ENCODE results near the gene WDFY4. TPM values are rescaled to one million over a fixed set of nuclear protein-coding genes. Genes with fewer than 3 reads are reported as not detected.

The WDFY4 gene
- polyA plus RNA-seq, 1 of the 3 experiments (the other 2 are of a cell fraction) = not detected

GRCh38 chr10:48638739-48639527 lies 45.7 kb upstream of the WDFY4 start:
- H4K20me1 ChIP-seq (ENCODE audit: insufficient read depth) = no peaks in the 10 kb centered on the region
- H3K9me3 ChIP-seq = peaks cover 18% of the 10 kb centered on the region
- H3K4me1 ChIP-seq (ENCODE audit: control insufficient read depth in 1 of 2, insufficient read depth in 2 of 2, low read depth in 1 of 2, low read length in 1 of 2) = peaks cover 0 to 7% of the 10 kb centered on the region in 2 experiments; a peak in 1 of 4 replicates
- ChIA-PET CTCF (interaction anchor here (0.7 to 5.3 kb wide), 5 partner anchors 10 to 881 kb away, joined by 3 to 35 read pairs (median 3); no protein-coding TSS in a partner anchor), POLR2A (no interaction called here)
- H3K9me2 ChIP-seq = no peaks in the 10 kb centered on the region
- DNase-seq = no peak
- H3K27ac ChIP-seq (ENCODE audit: low read depth in 2 of 2, low read length in 1 of 2) = no peak overlapping the region
- H3K4me2 ChIP-seq = no peak overlapping the region
- no peak overlapping the region for H2AFZ ChIP-seq (ENCODE audit: low read depth)
- H3K36me3 ChIP-seq (replicated peaks in 1 of 2; ENCODE audit: control insufficient read depth in 1 of 2, insufficient read depth in 2 of 2, low read length in 1 of 2) = no peaks in the 10 kb centered on the region
- peaks cover 46% of the 10 kb centered on the region for H3K79me2 ChIP-seq (ENCODE audit: insufficient read depth)
- no peak overlapping the region for H3K4me3 ChIP-seq (ENCODE audit: low read depth in 2 of 2, low read length in 1 of 2)
- H3F3A ChIP-seq (replicated peaks; ENCODE audit: insufficient read depth) = peaks cover 7% of the 10 kb centered on the region
- WGBS (ENCODE audit: low lambda C conversion rate) = 65% methylated on average over 4 of the region's 4 CpGs
- no peak overlapping the region for H3K9ac ChIP-seq
- no peak for TF ChIP-seq NFIC (IDR thresholded peaks at IDR 0.05; ENCODE audit: borderline replicate concordance)
- no peak for TF ChIP-seq JUND (IDR thresholded peaks at IDR 0.05)
- H3K27me3 ChIP-seq (ENCODE audit: insufficient read depth) = no peaks in the 10 kb centered on the region

GRCh38 chr10:48639632-48640031 lies 45.0 kb upstream of the WDFY4 start:
- H3K4me1 ChIP-seq (ENCODE audit: control insufficient read depth in 1 of 2, insufficient read depth in 2 of 2, low read depth in 1 of 2, low read length in 1 of 2) = peaks cover 0 to 2% of the 10 kb centered on the region in 2 experiments; a peak in 1 of 4 replicates
- H4K20me1 ChIP-seq (ENCODE audit: insufficient read depth) = no peaks in the 10 kb centered on the region
- peaks cover 53% of the 10 kb centered on the region for H3K79me2 ChIP-seq (ENCODE audit: insufficient read depth)
- no peaks in the 10 kb centered on the region for H3K9me2 ChIP-seq
- no peak for TF ChIP-seq RAD21 (IDR thresholded peaks at IDR 0.05; ENCODE audit: low read length)
- TF ChIP-seq MEF2A (IDR thresholded peaks at IDR 0.05; ENCODE audit: borderline replicate concordance, low read depth) = no peak
- no peak for TF ChIP-seq GABPA (IDR thresholded peaks at IDR 0.05; ENCODE audit: low read depth)
- TF ChIP-seq TAF1 (IDR thresholded peaks at IDR 0.05; ENCODE audit: borderline replicate concordance, low read depth, low read length) = no peak
- TF ChIP-seq JUND (IDR thresholded peaks at IDR 0.05) = no peak
- no peak for TF ChIP-seq GATA2 (CRISPR knock-in tag; IDR thresholded peaks at IDR 0.05)
- no peak for TF ChIP-seq ELF1 (IDR thresholded peaks at IDR 0.05)
- TF ChIP-seq CTCF (IDR thresholded peaks at IDR 0.05) = no peak
- TF ChIP-seq NRF1 (IDR thresholded peaks at IDR 0.05; ENCODE audit: low read depth, low read length) = no peak
- TF ChIP-seq FOXJ3 (CRISPR knock-in tag; IDR thresholded peaks at IDR 0.05) = no peak
- TF ChIP-seq REST (IDR thresholded peaks at IDR 0.05; ENCODE audit: low read depth, low read length) = no peak
- no peak for TF ChIP-seq IRF3 (IDR thresholded peaks at IDR 0.05; ENCODE audit: low read depth, low read length)
- no peak for TF ChIP-seq USF1 (IDR thresholded peaks at IDR 0.05; ENCODE audit: borderline replicate concordance, low read depth)
- TF ChIP-seq USF2 (IDR thresholded peaks at IDR 0.05; ENCODE audit: borderline replicate concordance, low read depth, low read length) = no peak
- TF ChIP-seq NFIC (IDR thresholded peaks at IDR 0.05; ENCODE audit: borderline replicate concordance) = no peak
- TF ChIP-seq POLR2AphosphoS5 (IDR thresholded peaks at IDR 0.05; ENCODE audit: low read depth, low read length) = no peak
- H3K36me3 ChIP-seq (replicated peaks in 1 of 2; ENCODE audit: control insufficient read depth in 1 of 2, insufficient read depth in 2 of 2, low read length in 1 of 2) = peaks cover 0 to 6% of the 10 kb centered on the region in 2 experiments
- H3K4me2 ChIP-seq = no peak overlapping the region
- ChIA-PET CTCF (interaction anchor here (1.0 to 5.3 kb wide), 3 partner anchors 13 to 31 kb away, joined by 3 to 35 read pairs (median 8); no protein-coding TSS in a partner anchor), POLR2A (no interaction called here)
- H3K27me3 ChIP-seq (ENCODE audit: insufficient read depth) = no peaks in the 10 kb centered on the region
- H3K4me3 ChIP-seq (ENCODE audit: low read depth in 2 of 2, low read length in 1 of 2) = no peak overlapping the region
- H3K27ac ChIP-seq (ENCODE audit: low read depth in 2 of 2, low read length in 1 of 2) = no peak overlapping the region
- DNase-seq = no peak
- 69% methylated on average over 1 of the region's 1 CpG for WGBS (ENCODE audit: low lambda C conversion rate)
- H3F3A ChIP-seq (replicated peaks; ENCODE audit: insufficient read depth) = peaks cover 7% of the 10 kb centered on the region
- no peak overlapping the region for H2AFZ ChIP-seq (ENCODE audit: low read depth)
- H3K9ac ChIP-seq = no peak overlapping the region
- H3K9me3 ChIP-seq = peaks cover 18% of the 10 kb centered on the region
